GM23338 (cell line): ENCODE results near the gene UGT2B17. TPM values are rescaled to one million over a fixed set of nuclear protein-coding genes. Genes with fewer than 3 reads are reported as not detected.

Source experiments
- ATAC-seq: fragments of 200-7000 bp; cut with Tn5 transposase; 3 replicates; pipeline ENCODE4 v1.9.1; 2020
- DNase-seq: peaks from one replicate; pipeline ENCODE4 v3.0.0-alpha.2; 2015; ENCODE audit warnings: low spot score
- H2AFZ ChIP-seq: fragments of 200-600 bp; sonication (generic); 2 replicates; pipeline ENCODE4 v1.8.0; 2016; ENCODE audit warnings: antibody characterized with exemption, mild to moderate bottlenecking, moderate library complexity
- H3F3A ChIP-seq: fragments of 200-600 bp; sonication (generic); replicated peaks from 2 replicates; pipeline ENCODE4 v1.8.0; 2017; ENCODE audit warnings: antibody characterized with exemption, mixed run types, low read depth
- H3K27ac ChIP-seq: fragments of 200-600 bp; sonication (generic); 2 replicates; pipeline ENCODE4 v1.6.1; 2016; ENCODE audit warnings: low read depth
- H3K27me3 ChIP-seq: fragments of 200-600 bp; sonication (generic); 2 replicates; pipeline ENCODE4 v1.8.0; 2016; ENCODE audit warnings: mild to moderate bottlenecking, mixed run types, moderate library complexity; ENCODE audit not compliant: insufficient read depth
- H3K36me3 ChIP-seq: fragments of 200-600 bp; sonication (generic); 2 replicates; pipeline ENCODE4 v1.8.0; 2016; ENCODE audit warnings: mild to moderate bottlenecking; ENCODE audit not compliant: insufficient read depth
- H3K4me1 ChIP-seq: fragments of 200-600 bp; sonication (generic); 2 replicates; pipeline ENCODE4 v1.8.0; 2016; ENCODE audit warnings: mild to moderate bottlenecking, moderate library complexity; ENCODE audit not compliant: insufficient read depth
- H3K4me2 ChIP-seq: fragments of 200-600 bp; sonication (generic); 2 replicates; pipeline ENCODE4 v1.7.1; 2017; ENCODE audit warnings: mixed run types
- H3K4me3 ChIP-seq: fragments of 200-600 bp; sonication (generic); 2 replicates; pipeline ENCODE4 v1.6.1; 2016; ENCODE audit warnings: mixed run types
- H3K79me2 ChIP-seq: fragments of 200-600 bp; sonication (generic); replicated peaks from 2 replicates; pipeline ENCODE4 v1.8.0; 2017; ENCODE audit warnings: mild to moderate bottlenecking; ENCODE audit not compliant: insufficient read depth
- H3K9me2 ChIP-seq: fragments of 200-600 bp; sonication (generic); 2 replicates; pipeline ENCODE4 v1.8.0; 2017; ENCODE audit not compliant: insufficient read depth
- H4K20me1 ChIP-seq: fragments of 200-600 bp; sonication (generic); replicated peaks from 2 replicates; pipeline ENCODE4 v1.8.0; 2017; ENCODE audit warnings: mild to moderate bottlenecking; ENCODE audit not compliant: insufficient read depth
- H3K27ac Mint-ChIP-seq: 2 replicates; pipeline ENCODE4 v1.8.0; 2020; ENCODE audit warnings: inconsistent platforms, mild to moderate bottlenecking, moderate library complexity, mixed read lengths
- H3K27me3 Mint-ChIP-seq: 3 replicates; pipeline ENCODE4 v1.8.0; 2022; ENCODE audit warnings: low read depth, mild to moderate bottlenecking, moderate library complexity, mixed read lengths, inconsistent platforms; ENCODE audit not compliant: insufficient read depth, poor library complexity
- H3K36me3 Mint-ChIP-seq: 3 replicates; pipeline ENCODE4 v1.8.0; 2021; ENCODE audit warnings: low read depth, mild to moderate bottlenecking, inconsistent platforms, moderate library complexity, mixed read lengths
- H3K4me1 Mint-ChIP-seq: 3 replicates; pipeline ENCODE4 v1.8.0; 2020; ENCODE audit warnings: mild to moderate bottlenecking, inconsistent platforms, mixed read lengths
- H3K4me3 Mint-ChIP-seq: 3 replicates; pipeline ENCODE4 v1.8.0; 2021; ENCODE audit warnings: moderate library complexity, mild to moderate bottlenecking, inconsistent platforms, mixed read lengths
- H3K9me3 Mint-ChIP-seq: 3 replicates; pipeline ENCODE4 v1.8.0; 2020; ENCODE audit warnings: moderate library complexity, mild to moderate bottlenecking, inconsistent platforms, mixed read lengths
- CREB1 ChIP-seq: fragments of 250-450 bp; sonication (Bioruptor Pico); IDR thresholded peaks from 2 replicates; pipeline ENCODE4 v1.5.0; 2020; ENCODE audit warnings: low read depth, mild to moderate bottlenecking, moderate library complexity
- EZH2 ChIP-seq: fragments of 200-600 bp; sonication (generic); IDR thresholded peaks from one replicate; pipeline ENCODE4 v1.8.0; 2017; ENCODE audit warnings: antibody characterized with exemption, mild to moderate bottlenecking, low read depth; ENCODE audit not compliant: unreplicated experiment
- EZH2phosphoT487 ChIP-seq: fragments of 200-600 bp; sonication (generic); IDR thresholded peaks from one replicate; pipeline ENCODE4 v1.8.1; 2018; ENCODE audit warnings: antibody characterized with exemption; ENCODE audit not compliant: unreplicated experiment
- JUNB ChIP-seq: IDR thresholded peaks from one replicate; pipeline ENCODE4 v1.6.1; 2016; ENCODE audit warnings: antibody characterized with exemption; ENCODE audit not compliant: unreplicated experiment
- NANOG ChIP-seq: IDR thresholded peaks from 2 replicates; pipeline ENCODE4 v1.6.1; 2016; ENCODE audit warnings: antibody characterized with exemption, borderline replicate concordance
- POLR2AphosphoS5 ChIP-seq: IDR thresholded peaks from 2 replicates; pipeline ENCODE4 v1.6.1; 2016; ENCODE audit warnings: antibody characterized with exemption, low read depth
- STAT1 ChIP-seq: IDR thresholded peaks from one replicate; pipeline ENCODE4 v1.6.1; 2016; ENCODE audit warnings: antibody characterized with exemption; ENCODE audit not compliant: unreplicated experiment
- ZNF114 ChIP-seq: fragments of 250-450 bp; sonication (Bioruptor Pico); IDR thresholded peaks from 2 replicates; pipeline ENCODE4 v1.5.0; 2020; ENCODE audit warnings: mild to moderate bottlenecking, moderate library complexity
- polyA plus RNA-seq: library from polyadenylated mRNA; unstranded; fragments of >200 nt; fragmentation: Nextera tagmentation; extraction: Ambion mirVana; gene quantifications from 2 replicates; pipeline ENCODE4 v1.2.1, GENCODE V29; 2016
- total RNA-seq: library from RNA; depleted of rRNA; stranded (reverse); fragments of >200 nt; shearing (Covaris generic); gene quantifications from 2 replicates; pipeline ENCODE4 v1.2.3, GENCODE V29; 2014
- TF ChIP-seq, protein P1 (sequence below): IDR thresholded peaks from 2 replicates; pipeline ENCODE4 v1.6.1; 2016; ENCODE audit warnings: antibody characterized with exemption
- TF ChIP-seq, protein P2 (sequence below), 2 experiments: fragments of 200-600 bp in 1 of 2; sonication (generic) in 1 of 2; conservative IDR thresholded peaks; 2 replicates each; pipeline versions ENCODE4 v1.5.1 to v1.6.1; 2016 to 2017; ENCODE audit warnings: antibody characterized with exemption in 2 of 2, low read depth in 2 of 2, mild to moderate bottlenecking in 2 of 2, moderate library complexity in 1 of 2
- TF ChIP-seq, protein P3 (sequence below): IDR thresholded peaks from one replicate; pipeline ENCODE4 v1.6.1; 2018; ENCODE audit warnings: antibody characterized with exemption; ENCODE audit not compliant: unreplicated experiment

Gene UGT2B17
- total and polyA plus RNA-seq, 2 experiments from 2014 or later: not detected

DNA sequence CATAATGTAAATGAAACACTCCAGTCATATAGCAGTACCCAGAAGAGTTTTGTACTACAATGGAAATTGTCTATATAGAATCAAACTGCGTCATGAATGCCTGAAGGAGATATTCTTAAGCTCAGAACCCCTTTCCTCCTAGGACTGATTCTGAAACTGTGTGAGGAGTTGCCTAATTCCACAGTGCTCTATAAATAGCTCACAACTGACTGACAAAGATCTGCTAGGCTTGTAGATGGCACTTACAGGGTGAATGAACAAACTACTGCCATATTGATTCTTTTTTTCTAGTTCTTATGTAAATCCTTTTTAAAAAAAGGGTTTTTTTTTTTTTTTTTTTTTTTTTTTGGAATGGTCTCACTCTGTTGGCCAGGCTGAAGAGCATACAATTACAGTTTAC lies 30.1 kb upstream of the UGT2B17 start:
- H3K27me3 Mint-ChIP-seq: no peaks in the 10 kb centered on the region
- Histone ChIP-seq H3K4me3 (no peak overlapping the region), H4K20me1 (no peaks in the 10 kb centered on the region), H2AFZ (no peak overlapping the region), H3K27me3 (no peaks in the 10 kb centered on the region), H3F3A (no peaks in the 10 kb centered on the region), H3K79me2 (no peaks in the 10 kb centered on the region), H3K27ac (no peak overlapping the region), H3K4me2 (no peak overlapping the region), H3K36me3 (no peaks in the 10 kb centered on the region), H3K9me2 (no peaks in the 10 kb centered on the region), H3K4me1 (no peaks in the 10 kb centered on the region)
- H3K4me3 Mint-ChIP-seq: no peak overlapping the region
- H3K9me3 Mint-ChIP-seq: peaks cover 24% of the 10 kb centered on the region
- TF ChIP-seq, protein P1, sequence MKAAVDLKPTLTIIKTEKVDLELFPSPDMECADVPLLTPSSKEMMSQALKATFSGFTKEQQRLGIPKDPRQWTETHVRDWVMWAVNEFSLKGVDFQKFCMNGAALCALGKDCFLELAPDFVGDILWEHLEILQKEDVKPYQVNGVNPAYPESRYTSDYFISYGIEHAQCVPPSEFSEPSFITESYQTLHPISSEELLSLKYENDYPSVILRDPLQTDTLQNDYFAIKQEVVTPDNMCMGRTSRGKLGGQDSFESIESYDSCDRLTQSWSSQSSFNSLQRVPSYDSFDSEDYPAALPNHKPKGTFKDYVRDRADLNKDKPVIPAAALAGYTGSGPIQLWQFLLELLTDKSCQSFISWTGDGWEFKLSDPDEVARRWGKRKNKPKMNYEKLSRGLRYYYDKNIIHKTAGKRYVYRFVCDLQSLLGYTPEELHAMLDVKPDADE: no peak
- TF ChIP-seq, protein P2, sequence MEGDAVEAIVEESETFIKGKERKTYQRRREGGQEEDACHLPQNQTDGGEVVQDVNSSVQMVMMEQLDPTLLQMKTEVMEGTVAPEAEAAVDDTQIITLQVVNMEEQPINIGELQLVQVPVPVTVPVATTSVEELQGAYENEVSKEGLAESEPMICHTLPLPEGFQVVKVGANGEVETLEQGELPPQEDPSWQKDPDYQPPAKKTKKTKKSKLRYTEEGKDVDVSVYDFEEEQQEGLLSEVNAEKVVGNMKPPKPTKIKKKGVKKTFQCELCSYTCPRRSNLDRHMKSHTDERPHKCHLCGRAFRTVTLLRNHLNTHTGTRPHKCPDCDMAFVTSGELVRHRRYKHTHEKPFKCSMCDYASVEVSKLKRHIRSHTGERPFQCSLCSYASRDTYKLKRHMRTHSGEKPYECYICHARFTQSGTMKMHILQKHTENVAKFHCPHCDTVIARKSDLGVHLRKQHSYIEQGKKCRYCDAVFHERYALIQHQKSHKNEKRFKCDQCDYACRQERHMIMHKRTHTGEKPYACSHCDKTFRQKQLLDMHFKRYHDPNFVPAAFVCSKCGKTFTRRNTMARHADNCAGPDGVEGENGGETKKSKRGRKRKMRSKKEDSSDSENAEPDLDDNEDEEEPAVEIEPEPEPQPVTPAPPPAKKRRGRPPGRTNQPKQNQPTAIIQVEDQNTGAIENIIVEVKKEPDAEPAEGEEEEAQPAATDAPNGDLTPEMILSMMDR (conservative IDR thresholded peaks at IDR 0.05; ENCODE audit: low read depth in 2 of 2): no peak
- no peak for TF ChIP-seq EZH2
- DNase-seq: no peak
- no peaks in the 10 kb centered on the region for H3K4me1 Mint-ChIP-seq
- ATAC-seq: no peak
- peaks cover 7% of the 10 kb centered on the region; the same call in 2 of the 3 replicates for H3K36me3 Mint-ChIP-seq
- no peak overlapping the region for H3K27ac Mint-ChIP-seq

DNA sequence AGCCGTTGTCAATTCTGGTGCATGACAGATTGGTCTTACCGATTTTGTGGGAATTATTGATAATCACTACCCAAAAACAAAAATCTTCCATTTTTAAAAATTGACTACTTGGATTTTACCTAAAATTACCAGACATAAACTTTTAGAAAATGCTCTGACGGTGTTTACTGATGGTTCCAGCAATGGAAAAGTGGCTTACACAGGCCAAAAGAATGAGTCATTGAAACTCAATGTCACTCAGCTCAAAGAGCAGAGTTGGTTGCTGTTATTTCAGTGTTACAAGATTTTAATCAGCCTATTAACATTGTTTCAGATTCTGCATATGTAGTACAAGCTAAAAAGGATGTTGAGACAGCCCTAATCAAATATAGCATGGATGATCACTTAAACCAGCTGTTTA lies 23.0 kb upstream of the UGT2B17 start:
- Histone ChIP-seq H4K20me1 (no peaks in the 10 kb centered on the region), H3K4me3 (no peak overlapping the region), H3F3A (no peaks in the 10 kb centered on the region), H3K79me2 (no peaks in the 10 kb centered on the region), H3K9me2 (no peaks in the 10 kb centered on the region), H2AFZ (no peak overlapping the region), H3K27me3 (no peaks in the 10 kb centered on the region), H3K4me1 (no peaks in the 10 kb centered on the region), H3K36me3 (no peaks in the 10 kb centered on the region), H3K27ac (no peak overlapping the region), H3K4me2 (no peak overlapping the region)
- Mint-ChIP-seq H3K9me3 (peaks cover 9% of the 10 kb centered on the region; the same call in 1 of the 3 replicates), H3K36me3 (peaks cover 2% of the 10 kb centered on the region; the same call in 2 of the 3 replicates), H3K27me3 (no peaks in the 10 kb centered on the region), H3K4me1 (no peaks in the 10 kb centered on the region), H3K27ac (no peak overlapping the region), H3K4me3 (no peak overlapping the region)
- no peak for ATAC-seq
- DNase-seq: no peak
- TF ChIP-seq ZNF114 (no peak), EZH2 (no peak), NANOG (no peak), POLR2AphosphoS5 (no peak), JUNB (no peak), CREB1 (CRISPR knock-in tag) (no peak), EZH2phosphoT487 (no peak), STAT1 (no peak)
- TF ChIP-seq, protein P2 (conservative IDR thresholded peaks at IDR 0.05; ENCODE audit: low read depth in 2 of 2): no peak
- TF ChIP-seq, protein P3, sequence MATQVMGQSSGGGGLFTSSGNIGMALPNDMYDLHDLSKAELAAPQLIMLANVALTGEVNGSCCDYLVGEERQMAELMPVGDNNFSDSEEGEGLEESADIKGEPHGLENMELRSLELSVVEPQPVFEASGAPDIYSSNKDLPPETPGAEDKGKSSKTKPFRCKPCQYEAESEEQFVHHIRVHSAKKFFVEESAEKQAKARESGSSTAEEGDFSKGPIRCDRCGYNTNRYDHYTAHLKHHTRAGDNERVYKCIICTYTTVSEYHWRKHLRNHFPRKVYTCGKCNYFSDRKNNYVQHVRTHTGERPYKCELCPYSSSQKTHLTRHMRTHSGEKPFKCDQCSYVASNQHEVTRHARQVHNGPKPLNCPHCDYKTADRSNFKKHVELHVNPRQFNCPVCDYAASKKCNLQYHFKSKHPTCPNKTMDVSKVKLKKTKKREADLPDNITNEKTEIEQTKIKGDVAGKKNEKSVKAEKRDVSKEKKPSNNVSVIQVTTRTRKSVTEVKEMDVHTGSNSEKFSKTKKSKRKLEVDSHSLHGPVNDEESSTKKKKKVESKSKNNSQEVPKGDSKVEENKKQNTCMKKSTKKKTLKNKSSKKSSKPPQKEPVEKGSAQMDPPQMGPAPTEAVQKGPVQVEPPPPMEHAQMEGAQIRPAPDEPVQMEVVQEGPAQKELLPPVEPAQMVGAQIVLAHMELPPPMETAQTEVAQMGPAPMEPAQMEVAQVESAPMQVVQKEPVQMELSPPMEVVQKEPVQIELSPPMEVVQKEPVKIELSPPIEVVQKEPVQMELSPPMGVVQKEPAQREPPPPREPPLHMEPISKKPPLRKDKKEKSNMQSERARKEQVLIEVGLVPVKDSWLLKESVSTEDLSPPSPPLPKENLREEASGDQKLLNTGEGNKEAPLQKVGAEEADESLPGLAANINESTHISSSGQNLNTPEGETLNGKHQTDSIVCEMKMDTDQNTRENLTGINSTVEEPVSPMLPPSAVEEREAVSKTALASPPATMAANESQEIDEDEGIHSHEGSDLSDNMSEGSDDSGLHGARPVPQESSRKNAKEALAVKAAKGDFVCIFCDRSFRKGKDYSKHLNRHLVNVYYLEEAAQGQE: no peak
- TF ChIP-seq, protein P1: no peak
